ENCODE data around the gene KRT6C.

KRT6C gene

GRCh38 chr12:52432559-52433207, 40.9 kb downstream of the KRT6C start:
- Histone ChIP-seq H3K9ac (ENCODE audit: low read depth, low read length) (no peak overlapping the region), H3K9me3 (ENCODE audit: insufficient read depth, low read depth, low read length) (no peaks in the 10 kb centered on the region), H3K4me3 (ENCODE audit: low read length) (no peak overlapping the region), H3K36me3 (ENCODE audit: insufficient read depth, low read length) (no peaks in the 10 kb centered on the region), H3K4me1 (ENCODE audit: insufficient read depth, low read length) (no peaks in the 10 kb centered on the region), H3K27ac (ENCODE audit: low read depth, low read length) (no peak overlapping the region), H3K27me3 (ENCODE audit: insufficient read depth, low read length) (peaks cover 5% of the 10 kb centered on the region; the same call in 1 of the 2 replicates)
- WGBS, result 97% methylated on average over 6 of the region's 6 CpGs

GRCh38 chr12:52428121-52428520, 45.5 kb downstream of the KRT6C start:
- H3K27ac ChIP-seq (ENCODE audit: low read depth, low read length), result no peak overlapping the region
- no peak overlapping the region for H3K4me3 ChIP-seq (ENCODE audit: low read length)
- no peaks in the 10 kb centered on the region for H3K4me1 ChIP-seq (ENCODE audit: insufficient read depth, low read length)
- H3K36me3 ChIP-seq (ENCODE audit: insufficient read depth, low read length), result no peaks in the 10 kb centered on the region
- no peaks in the 10 kb centered on the region for H3K9me3 ChIP-seq (ENCODE audit: insufficient read depth, low read depth, low read length)
- 88% methylated on average over 10 of the region's 10 CpGs for WGBS
- peaks cover 5% of the 10 kb centered on the region; the same call in 1 of the 2 replicates for H3K27me3 ChIP-seq (ENCODE audit: insufficient read depth, low read length)
- H3K9ac ChIP-seq (ENCODE audit: low read depth, low read length), result no peak overlapping the region

- H3K27ac ChIP-seq (ENCODE audit: low read depth, low read length), result no peak overlapping the region
- no peaks in the 10 kb centered on the region for H3K9me3 ChIP-seq (ENCODE audit: insufficient read depth, low read depth, low read length)
- no peaks in the 10 kb centered on the region for H3K4me1 ChIP-seq (ENCODE audit: insufficient read depth, low read length)
- no peak overlapping the region for H3K9ac ChIP-seq (ENCODE audit: low read depth, low read length)
- WGBS, result no CpG with 5 or more reads among the region's 1 CpG
- no peaks in the 10 kb centered on the region for H3K36me3 ChIP-seq (ENCODE audit: insufficient read depth, low read length)
- peaks cover 5% of the 10 kb centered on the region; the same call in 1 of the 2 replicates for H3K27me3 ChIP-seq (ENCODE audit: insufficient read depth, low read length)
- H3K4me3 ChIP-seq (ENCODE audit: low read length), result no peak overlapping the region
These were observed 46.5 kb downstream of the KRT6C start for GRCh38 chr12:52427083-52427482.

- H3K27me3 ChIP-seq (ENCODE audit: insufficient read depth, low read length), result no peaks in the 10 kb centered on the region
- WGBS, result 91% methylated on average over 2 of the region's 2 CpGs
- H3K4me3 ChIP-seq (ENCODE audit: low read length), result no peak overlapping the region
- H3K9me3 ChIP-seq (ENCODE audit: insufficient read depth, low read depth, low read length), result no peaks in the 10 kb centered on the region
- H3K27ac ChIP-seq (ENCODE audit: low read depth, low read length), result no peak overlapping the region
- no peaks in the 10 kb centered on the region for H3K36me3 ChIP-seq (ENCODE audit: insufficient read depth, low read length)
- no peaks in the 10 kb centered on the region for H3K4me1 ChIP-seq (ENCODE audit: insufficient read depth, low read length)
- no peak overlapping the region for H3K9ac ChIP-seq (ENCODE audit: low read depth, low read length)
These were observed 47.6 kb downstream of the KRT6C start for GRCh38 chr12:52426034-52426433.

GRCh38 chr12:52425466-52425865, 48.1 kb downstream of the KRT6C start:
- Histone ChIP-seq H3K4me1 (ENCODE audit: insufficient read depth, low read length) (no peaks in the 10 kb centered on the region), H3K27ac (ENCODE audit: low read depth, low read length) (no peak overlapping the region), H3K9ac (ENCODE audit: low read depth, low read length) (no peak overlapping the region), H3K4me3 (ENCODE audit: low read length) (no peak overlapping the region), H3K36me3 (ENCODE audit: insufficient read depth, low read length) (no peaks in the 10 kb centered on the region), H3K9me3 (ENCODE audit: insufficient read depth, low read depth, low read length) (no peaks in the 10 kb centered on the region), H3K27me3 (ENCODE audit: insufficient read depth, low read length) (no peaks in the 10 kb centered on the region)
- WGBS, result 95% methylated on average over 5 of the region's 5 CpGs

GRCh38 chr12:52423661-52424500, 49.7 kb downstream of the KRT6C start:
- no peaks in the 10 kb centered on the region for H3K36me3 ChIP-seq (ENCODE audit: insufficient read depth, low read length)
- H3K4me3 ChIP-seq (ENCODE audit: low read length), result no peak overlapping the region
- no peaks in the 10 kb centered on the region for H3K27me3 ChIP-seq (ENCODE audit: insufficient read depth, low read length)
- H3K4me1 ChIP-seq (ENCODE audit: insufficient read depth, low read length), result no peaks in the 10 kb centered on the region
- H3K9ac ChIP-seq (ENCODE audit: low read depth, low read length), result no peak overlapping the region
- 83% methylated on average over 11 of the region's 11 CpGs for WGBS
- H3K9me3 ChIP-seq (ENCODE audit: insufficient read depth, low read depth, low read length), result no peaks in the 10 kb centered on the region
- H3K27ac ChIP-seq (ENCODE audit: low read depth, low read length), result no peak overlapping the region

- 81% methylated on average over 6 of the region's 6 CpGs for WGBS
These were observed 50.6 kb downstream of the KRT6C start for GRCh38 chr12:52423035-52423434.

GRCh38 chr12:52419656-52420055, 53.9 kb downstream of the KRT6C start:
- Histone ChIP-seq H3K27me3 (ENCODE audit: insufficient read depth, low read length) (no peaks in the 10 kb centered on the region), H3K9ac (ENCODE audit: low read depth, low read length) (no peak overlapping the region), H3K27ac (ENCODE audit: low read depth, low read length) (no peak overlapping the region), H3K36me3 (ENCODE audit: insufficient read depth, low read length) (no peaks in the 10 kb centered on the region), H3K4me1 (ENCODE audit: insufficient read depth, low read length) (no peaks in the 10 kb centered on the region), H3K4me3 (ENCODE audit: low read length) (no peak overlapping the region), H3K9me3 (ENCODE audit: insufficient read depth, low read depth, low read length) (no peaks in the 10 kb centered on the region)
- 100% methylated on average over 1 of the region's 1 CpG for WGBS

More at GRCh38 chr12:52423035-52423434, 50.6 kb downstream of the KRT6C start:
- H3K9ac ChIP-seq (ENCODE audit: low read depth, low read length), result no peak overlapping the region
- H3K27me3 ChIP-seq (ENCODE audit: insufficient read depth, low read length), result no peaks in the 10 kb centered on the region
- no peaks in the 10 kb centered on the region for H3K36me3 ChIP-seq (ENCODE audit: insufficient read depth, low read length)
- no peak overlapping the region for H3K27ac ChIP-seq (ENCODE audit: low read depth, low read length)
- no peaks in the 10 kb centered on the region for H3K4me1 ChIP-seq (ENCODE audit: insufficient read depth, low read length)
- H3K9me3 ChIP-seq (ENCODE audit: insufficient read depth, low read depth, low read length), result no peaks in the 10 kb centered on the region
- H3K4me3 ChIP-seq (ENCODE audit: low read length), result no peak overlapping the region

GRCh38 chr12:52418576-52419110, 55.0 kb downstream of the KRT6C start:
- no peak overlapping the region for H3K27ac ChIP-seq (ENCODE audit: low read depth, low read length)
- no peaks in the 10 kb centered on the region for H3K27me3 ChIP-seq (ENCODE audit: insufficient read depth, low read length)
- 95% methylated on average over 4 of the region's 4 CpGs for WGBS
- no peaks in the 10 kb centered on the region for H3K4me1 ChIP-seq (ENCODE audit: insufficient read depth, low read length)
- H3K36me3 ChIP-seq (ENCODE audit: insufficient read depth, low read length), result no peaks in the 10 kb centered on the region
- no peak overlapping the region for H3K9ac ChIP-seq (ENCODE audit: low read depth, low read length)
- H3K9me3 ChIP-seq (ENCODE audit: insufficient read depth, low read depth, low read length), result no peaks in the 10 kb centered on the region
- H3K4me3 ChIP-seq (ENCODE audit: low read length), result no peak overlapping the region
